Measurements from ENCODE around the gene CRYGN. TPM values are rescaled to one million over a fixed set of nuclear protein-coding genes. Genes with fewer than 3 reads are reported as not detected.

CRYGN gene
- polyA plus RNA-seq, 1 donor = not detected

- no peak for DNase-seq (ENCODE audit: low read depth)
Observed at GRCh38 chr7:151438864-151439601, 908 bp downstream of the CRYGN start.

GRCh38 chr7:151437866-151438516 lies 1.9 kb downstream of the CRYGN start:
- no peak for DNase-seq (ENCODE audit: low read depth)

GRCh38 chr7:151437159-151437553 lies 2.8 kb downstream of the CRYGN start:
- DNase-seq (ENCODE audit: low read depth) = no peak

- DNase-seq (ENCODE audit: low read depth) = no peak
Observed at GRCh38 chr7:151436446-151437158, 3.3 kb downstream of the CRYGN start.

- DNase-seq (ENCODE audit: low read depth) = no peak
Observed at GRCh38 chr7:151435971-151436370, 4.0 kb downstream of the CRYGN start.

GRCh38 chr7:151435103-151435916 lies 4.6 kb downstream of the CRYGN start:
- DNase-seq (ENCODE audit: low read depth) = no peak

GRCh38 chr7:151434549-151434948 lies 5.4 kb downstream of the CRYGN start:
- no peak for DNase-seq (ENCODE audit: low read depth)

- no peak for DNase-seq (ENCODE audit: low read depth)
Observed at GRCh38 chr7:151433721-151434400, 6.1 kb downstream of the CRYGN start.

GRCh38 chr7:151432658-151433521 lies 7.1 kb downstream of the CRYGN start:
- no peak for DNase-seq (ENCODE audit: low read depth)

GRCh38 chr7:151431768-151432311 lies 8.1 kb downstream of the CRYGN start:
- DNase-seq (ENCODE audit: low read depth) = no peak

- DNase-seq (ENCODE audit: low read depth) = no peak
Observed at GRCh38 chr7:151431281-151431767, 8.6 kb downstream of the CRYGN start.

- DNase-seq (ENCODE audit: low read depth) = no peak
Observed at GRCh38 chr7:151430391-151431205, 9.3 kb downstream of the CRYGN start.

- DNase-seq (ENCODE audit: low read depth) = no peak
Observed at GRCh38 chr7:151429560-151430331, 10.2 kb downstream of the CRYGN start.

- DNase-seq (ENCODE audit: low read depth) = no peak
Observed at GRCh38 chr7:151429237-151429559, 10.7 kb downstream of the CRYGN start.

GRCh38 chr7:151428378-151429236 lies 11.3 kb downstream of the CRYGN start:
- DNase-seq (ENCODE audit: low read depth) = no peak

GRCh38 chr7:151427705-151428377 lies 12.1 kb downstream of the CRYGN start:
- DNase-seq (ENCODE audit: low read depth) = no peak

Data from forelimb muscle (tissue), 1 donor.